Upper lobe of left lung (tissue), 6 donors: ENCODE measurements around the gene NAT14. TPM values are rescaled to one million over a fixed set of nuclear protein-coding genes. Genes with fewer than 3 reads are reported as not detected.
A peak's percentile ranks its signal among the peaks of the same experiment; 100 is the strongest.

Source experiments
- ATAC-seq, 2 donors: fragments of 200-7000 bp; cut with Tn5 transposase; one replicate each; pipeline ENCODE4 v1.9.1; 2022; ENCODE audit warnings: mild to moderate bottlenecking in 2 of 2, moderate library complexity in 2 of 2; ENCODE audit not compliant: low FRiP score in 2 of 2
- DNase-seq, 2 donors: peaks; one replicate each; pipeline ENCODE4 v3.0.0-alpha.2; 2019 to 2020
- H3K27ac ChIP-seq, 4 donors: fragments of 200-600 bp; sonication (generic); one replicate each; pipeline ENCODE4 v1.5.1; 2016 to 2019
- H3K27me3 ChIP-seq, 4 donors: fragments of 200-600 bp; sonication (generic); one replicate each; pipeline ENCODE4 v1.5.1; 2017 to 2019
- H3K36me3 ChIP-seq, 4 donors: fragments of 200-600 bp; sonication (generic); one replicate each; pipeline ENCODE4 v1.5.1; 2016 to 2019
- H3K4me1 ChIP-seq, 4 donors: fragments of 200-600 bp; sonication (generic); one replicate each; pipeline ENCODE4 v1.5.1; 2018 to 2019
- H3K4me3 ChIP-seq, 4 donors: fragments of 200-600 bp; sonication (generic); one replicate each; pipeline ENCODE4 v1.5.1; 2017 to 2019; ENCODE audit warnings: mild to moderate bottlenecking in 2 of 4, moderate library complexity in 1 of 4
- H3K9me3 ChIP-seq, 4 donors: fragments of 200-600 bp; sonication (generic); one replicate each; pipeline ENCODE4 v1.5.1; 2018 to 2019
- CTCF ChIP-seq, 6 experiments: fragments of 450-650 bp in 4 of 6; fragments of 200-600 bp in 2 of 6; sonication (generic) in 2 of 6; IDR thresholded peaks; one replicate each; pipeline ENCODE4 v1.5.1; 2016 to 2019; ENCODE audit warnings: antibody characterized with exemption in 6 of 6
- EP300 ChIP-seq, 4 donors: sonication (generic); formaldehyde crosslinking; IDR thresholded peaks; one replicate each; pipeline ENCODE4 v1.5.1; 2017; ENCODE audit warnings: antibody characterized with exemption in 4 of 4, control low read depth in 2 of 4
- POLR2A ChIP-seq, 4 donors: fragments of 450-650 bp; IDR thresholded peaks; one replicate each; pipeline ENCODE4 v1.5.1; 2016 to 2017; ENCODE audit warnings: antibody characterized with exemption in 4 of 4, mild to moderate bottlenecking in 2 of 4
- POLR2AphosphoS5 ChIP-seq, 2 donors: sonication (generic); formaldehyde crosslinking; IDR thresholded peaks; one replicate each; pipeline ENCODE4 v1.5.1; 2017; ENCODE audit warnings: antibody characterized with exemption in 2 of 2
- WGBS, 2 donors: methylation state at CpG; one replicate each; pipeline ENCODE4 v1.1.5; 2017 to 2018; 5-methylcytosine and 5-hydroxymethylcytosine counted together
- total RNA-seq, 6 donors: library from RNA; depleted of rRNA in 4 of 6; stranded (reverse); fragments of >200 nt in 4 of 6; gene quantifications; one replicate each; pipeline versions ENCODE4 v1.1.0 to v1.2.1, GENCODE V29; 2016 to 2021
- donor health status: DM: no; HTN: no; CAD: no; lungs with moderate emphysema.
- donor health status: DM: no; HTN: yes; CAD: no; lungs with severe emphysema.

The NAT14 gene
- total RNA-seq, 6 donors from 2014 or later = 13.1 to 19.2 (median 16.3) TPM

DNA sequence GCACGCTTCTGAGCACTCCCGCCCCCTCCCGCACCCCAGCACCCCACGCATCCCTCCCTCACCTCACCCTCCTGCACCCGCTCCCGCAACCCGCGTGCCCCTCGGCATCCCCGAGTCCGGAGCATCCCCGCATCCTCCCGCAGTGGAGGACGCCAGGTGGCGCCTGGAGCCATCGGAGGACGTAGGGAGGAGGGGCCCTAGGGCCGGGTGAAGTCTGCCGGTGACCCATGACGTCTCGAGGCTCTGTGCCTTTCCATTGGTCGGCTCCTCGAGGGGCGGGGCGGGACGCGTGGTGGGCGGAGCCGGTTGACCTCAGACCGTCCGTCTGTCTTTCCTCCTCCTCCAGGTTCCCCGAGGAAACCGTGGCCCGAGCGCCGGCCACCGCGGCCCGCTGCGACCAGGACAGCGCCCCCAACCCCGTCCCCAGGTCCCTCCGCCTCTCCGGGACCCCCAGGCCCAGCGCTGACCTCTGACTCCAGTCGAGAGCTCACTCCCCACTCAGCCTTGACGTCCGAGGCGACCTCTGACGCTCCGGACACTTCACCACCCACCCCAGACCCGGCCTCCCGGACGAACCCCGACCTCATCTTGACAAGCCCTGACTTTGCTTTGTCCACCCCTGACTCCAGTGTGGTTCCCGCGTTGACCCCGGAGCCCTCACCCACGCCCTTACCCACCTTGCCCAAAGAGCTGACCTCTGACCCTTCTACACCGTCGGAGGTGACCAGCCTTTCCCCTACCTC lies 32.1 kb downstream of the NAT14 start:
- H3K9me3 ChIP-seq = no peaks in the 10 kb centered on the region
- DNase-seq = peak; percentile 88 to 98
- H3K4me3 ChIP-seq = peak overlapping the region; percentile 26 to 59 (median 52)
- H3K36me3 ChIP-seq = no peaks in the 10 kb centered on the region
- peak; percentile 98 to 99 for ATAC-seq
- H3K4me1 ChIP-seq = peaks cover 4 to 9% (median 6%) of the 10 kb centered on the region in 4 donors
- H3K27me3 ChIP-seq = no peaks in the 10 kb centered on the region
- WGBS, 2 donors = 8 to 17% methylated on average over 29 to 52 of the region's 61 CpGs
- peak overlapping the region; percentile 67 to 96 (median 84) for H3K27ac ChIP-seq
- TF ChIP-seq CTCF (IDR thresholded peaks at IDR 0.05) (peak; percentile 79 to 98 (median 96)), POLR2AphosphoS5 (IDR thresholded peaks at IDR 0.05) (no peak), POLR2A (IDR thresholded peaks at IDR 0.05) (peak in 1 of 4 donors; percentile 75)

DNA sequence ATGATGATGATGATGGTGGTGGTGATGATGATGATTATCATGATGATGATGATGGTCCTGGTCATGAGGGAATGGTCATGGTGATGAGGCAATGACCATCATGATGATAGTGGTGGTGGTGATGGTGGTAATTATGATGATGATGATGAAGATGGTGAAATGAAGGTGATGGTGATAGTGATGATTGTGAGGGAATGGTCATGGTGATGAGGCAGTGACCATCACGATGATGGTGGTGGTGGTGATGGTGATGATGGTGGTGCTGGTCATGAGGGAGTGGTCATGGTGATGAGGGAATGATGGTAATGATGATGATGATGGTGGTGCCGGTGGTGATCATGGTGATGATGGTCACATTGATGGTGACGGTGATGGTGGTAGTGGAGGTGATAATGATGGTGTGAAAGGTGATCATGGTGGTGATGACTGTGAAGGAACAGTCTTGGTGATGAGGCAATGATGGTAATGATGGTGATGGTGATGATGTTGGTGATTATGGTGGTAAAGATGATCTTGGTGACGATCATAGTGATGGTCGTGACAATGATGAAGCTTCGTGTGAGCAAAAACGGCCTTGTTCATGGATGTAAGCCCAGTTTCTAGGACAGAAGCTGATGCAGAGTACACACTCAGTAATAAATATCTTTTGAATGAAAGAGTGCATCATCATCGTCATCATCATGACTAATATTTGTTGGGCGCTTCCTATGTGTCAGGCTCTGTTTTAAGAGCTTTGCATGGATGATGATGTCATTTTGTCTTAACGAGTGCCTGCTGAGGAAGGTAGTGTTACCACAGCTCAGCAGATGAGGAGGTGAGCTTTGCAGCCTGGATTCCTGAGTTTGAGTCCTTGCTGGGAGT lies 34.7 kb downstream of the NAT14 start:
- no peak overlapping the region for H3K4me3 ChIP-seq
- no peak for TF ChIP-seq EP300 (IDR thresholded peaks at IDR 0.05)
- no peak for TF ChIP-seq CTCF (IDR thresholded peaks at IDR 0.05)
- no peak for TF ChIP-seq POLR2AphosphoS5 (IDR thresholded peaks at IDR 0.05)
- TF ChIP-seq POLR2A (IDR thresholded peaks at IDR 0.05) = no peak
- DNase-seq = no peak
- H3K27ac ChIP-seq = no peak overlapping the region
- no peaks in the 10 kb centered on the region for H3K27me3 ChIP-seq
- WGBS, 2 donors = 87 to 89% methylated on average over 10 of the region's 10 CpGs
- H3K4me1 ChIP-seq = peaks cover 4 to 9% (median 6%) of the 10 kb centered on the region in 4 donors
- H3K9me3 ChIP-seq = no peaks in the 10 kb centered on the region
- no peaks in the 10 kb centered on the region for H3K36me3 ChIP-seq
- no peak for ATAC-seq

DNA sequence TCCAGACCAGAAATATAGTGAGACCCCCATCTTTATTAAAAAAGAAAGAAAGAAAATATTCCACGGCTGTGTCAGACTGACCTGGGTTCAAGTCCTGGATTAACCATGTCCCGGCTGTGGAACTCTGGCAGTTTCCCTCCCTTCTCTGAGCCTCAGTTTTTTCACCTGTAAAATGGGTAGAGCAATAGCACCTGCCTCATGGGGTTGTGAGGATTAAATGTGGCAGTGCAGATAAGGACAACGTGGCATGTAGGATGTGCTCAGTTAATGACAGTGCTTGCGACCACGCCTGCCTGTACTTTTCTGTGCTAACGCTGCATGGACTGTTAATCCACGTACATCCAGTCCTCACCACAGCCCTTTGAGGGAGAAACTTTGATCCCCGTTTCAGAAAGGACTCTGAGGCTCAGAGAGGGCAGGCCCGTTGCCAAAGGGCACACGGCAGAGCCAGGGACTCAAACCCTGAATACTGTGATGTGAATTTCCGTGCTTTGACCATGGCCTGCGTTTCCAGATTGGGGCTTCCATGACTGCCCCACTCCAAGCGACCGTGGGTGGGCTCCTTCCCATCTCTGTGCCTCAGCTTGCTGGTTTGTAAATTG lies 35.8 kb downstream of the NAT14 start:
- ATAC-seq (no peak), DNase-seq (no peak)
- Histone ChIP-seq H3K4me3 (no peak overlapping the region), H3K27me3 (no peaks in the 10 kb centered on the region), H3K4me1 (peaks cover 4 to 9% (median 7%) of the 10 kb centered on the region in 4 donors), H3K9me3 (no peaks in the 10 kb centered on the region), H3K36me3 (no peaks in the 10 kb centered on the region), H3K27ac (no peak overlapping the region)
- TF ChIP-seq POLR2AphosphoS5 (IDR thresholded peaks at IDR 0.05) (no peak), EP300 (IDR thresholded peaks at IDR 0.05) (no peak), POLR2A (IDR thresholded peaks at IDR 0.05) (no peak), CTCF (IDR thresholded peaks at IDR 0.05) (no peak)
- WGBS, 2 donors = 76 to 79% methylated on average over 14 of the region's 14 CpGs

GRCh38 chr19:55525289-55526101 lies 40.5 kb downstream of the NAT14 start:
- Histone ChIP-seq H3K27ac (no peak overlapping the region), H3K36me3 (no peaks in the 10 kb centered on the region), H3K4me1 (peaks cover 6 to 9% (median 9%) of the 10 kb centered on the region in 4 donors), H3K27me3 (no peaks in the 10 kb centered on the region), H3K9me3 (no peaks in the 10 kb centered on the region), H3K4me3 (no peak overlapping the region)
- TF ChIP-seq POLR2A (IDR thresholded peaks at IDR 0.05) (no peak), EP300 (IDR thresholded peaks at IDR 0.05) (no peak), CTCF (IDR thresholded peaks at IDR 0.05) (no peak), POLR2AphosphoS5 (IDR thresholded peaks at IDR 0.05) (no peak)
- ATAC-seq (no peak), DNase-seq (peak in 1 of 2 donors; percentile 80)
- 48 to 54% methylated on average over 18 to 22 of the region's 29 CpGs for WGBS, 2 donors
